SK-N-SH treated with all-trans-retinoic acid at 6 μM for 48 hours (cell line): ENCODE data around the gene LAMA2.

Experiments used
- ARNTL ChIP-seq: fragments of 450-650 bp; formaldehyde crosslinking; IDR thresholded peaks from 2 replicates; pipeline ENCODE4 v1.5.0; 2020; ENCODE audit warnings: low read depth, mild to moderate bottlenecking, moderate library complexity, borderline replicate concordance
- CSDC2 ChIP-seq: fragments of 250-450 bp; sonication (Bioruptor Pico); IDR thresholded peaks from 2 replicates; pipeline ENCODE4 v1.5.0; 2020; ENCODE audit warnings: mild to moderate bottlenecking, moderate library complexity
- ESRRG ChIP-seq: fragments of 250-450 bp; sonication (Bioruptor Pico); IDR thresholded peaks from 2 replicates; pipeline ENCODE4 v1.6.1; 2021; ENCODE audit warnings: mild to moderate bottlenecking
- GLIS3 ChIP-seq: fragments of 250-450 bp; sonication (Bioruptor Pico); IDR thresholded peaks from 2 replicates; pipeline ENCODE4 v1.5.0; 2020; ENCODE audit warnings: mild to moderate bottlenecking, moderate library complexity
- ISL1 ChIP-seq: fragments of 250-450 bp; sonication (Bioruptor Pico); IDR thresholded peaks from 2 replicates; pipeline ENCODE4 v2.1.2; 2022; ENCODE audit warnings: mild to moderate bottlenecking, moderate library complexity
- OSR1 ChIP-seq: fragments of 250-450 bp; sonication (Bioruptor Pico); IDR thresholded peaks from 2 replicates; pipeline ENCODE4 v1.8.0; 2022; ENCODE audit warnings: moderate library complexity, mild to moderate bottlenecking, inconsistent platforms
- RARB ChIP-seq: fragments of 250-450 bp; sonication (Bioruptor Pico); IDR thresholded peaks from 2 replicates; pipeline ENCODE4 v1.8.0; 2021; ENCODE audit warnings: mild to moderate bottlenecking, moderate library complexity
- SNAI2 ChIP-seq: fragments of 250-450 bp; sonication (Bioruptor Pico); IDR thresholded peaks from 2 replicates; pipeline ENCODE4 v1.5.0; 2020; ENCODE audit warnings: mild to moderate bottlenecking, moderate library complexity
- TCF4 ChIP-seq: fragments of 250-450 bp; sonication (Bioruptor Pico); IDR thresholded peaks from 2 replicates; pipeline ENCODE4 v1.8.0; 2021; ENCODE audit warnings: mild to moderate bottlenecking, moderate library complexity, borderline replicate concordance
- TSHZ2 ChIP-seq: fragments of 250-450 bp; sonication (Bioruptor Pico); IDR thresholded peaks from 2 replicates; pipeline ENCODE4 v1.5.0; 2020; ENCODE audit warnings: mild to moderate bottlenecking, moderate library complexity
- ZC3H10 ChIP-seq: fragments of 250-450 bp; sonication (Bioruptor Pico); IDR thresholded peaks from 2 replicates; pipeline ENCODE4 v1.5.1; 2021; ENCODE audit warnings: mild to moderate bottlenecking, moderate library complexity
- ZNF70 ChIP-seq: fragments of 450-650 bp; formaldehyde crosslinking; IDR thresholded peaks from 2 replicates; pipeline ENCODE4 v1.5.0; 2020; ENCODE audit warnings: mild to moderate bottlenecking, moderate library complexity
- TF ChIP-seq, protein P1 (sequence below): fragments of 250-450 bp; sonication (Bioruptor Pico); IDR thresholded peaks from 2 replicates; pipeline ENCODE4 v1.5.1; 2020; ENCODE audit warnings: low read depth, mild to moderate bottlenecking, moderate library complexity
- TF ChIP-seq, protein P2 (sequence below): fragments of 250-450 bp; sonication (Bioruptor Pico); IDR thresholded peaks from 2 replicates; pipeline ENCODE4 v1.5.1; 2021; ENCODE audit warnings: mild to moderate bottlenecking, moderate library complexity

DNA sequence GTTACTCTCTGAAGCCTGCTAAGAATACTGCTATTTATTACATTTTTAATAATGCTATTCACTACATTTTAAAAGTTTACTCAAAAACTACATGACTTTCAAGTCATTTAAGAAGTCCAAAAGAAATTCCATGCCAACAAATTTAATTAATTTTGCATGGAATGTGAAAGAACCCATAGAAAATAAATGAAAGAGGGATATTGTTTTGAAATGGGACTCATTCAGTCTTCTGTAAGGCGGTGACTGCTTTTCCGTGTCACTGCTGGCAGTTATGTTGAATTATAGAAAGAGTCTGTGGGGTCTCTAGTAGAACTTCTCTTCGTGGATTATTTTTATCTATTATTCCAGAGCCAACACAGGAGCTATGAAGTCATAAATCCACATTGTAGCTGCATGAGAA lies 211.2 kb downstream of the LAMA2 start:
- TF ChIP-seq RARB (CRISPR knock-in tag): no peak
- TF ChIP-seq ARNTL (CRISPR knock-in tag): no peak
- no peak for TF ChIP-seq OSR1
- no peak for TF ChIP-seq CSDC2
- TF ChIP-seq, protein P1, sequence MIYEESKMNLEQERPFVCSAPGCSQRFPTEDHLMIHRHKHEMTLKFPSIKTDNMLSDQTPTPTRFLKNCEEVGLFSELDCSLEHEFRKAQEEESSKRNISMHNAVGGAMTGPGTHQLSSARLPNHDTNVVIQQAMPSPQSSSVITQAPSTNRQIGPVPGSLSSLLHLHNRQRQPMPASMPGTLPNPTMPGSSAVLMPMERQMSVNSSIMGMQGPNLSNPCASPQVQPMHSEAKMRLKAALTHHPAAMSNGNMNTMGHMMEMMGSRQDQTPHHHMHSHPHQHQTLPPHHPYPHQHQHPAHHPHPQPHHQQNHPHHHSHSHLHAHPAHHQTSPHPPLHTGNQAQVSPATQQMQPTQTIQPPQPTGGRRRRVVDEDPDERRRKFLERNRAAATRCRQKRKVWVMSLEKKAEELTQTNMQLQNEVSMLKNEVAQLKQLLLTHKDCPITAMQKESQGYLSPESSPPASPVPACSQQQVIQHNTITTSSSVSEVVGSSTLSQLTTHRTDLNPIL: no peak
- TF ChIP-seq ZC3H10 (CRISPR knock-in tag): no peak
- no peak for TF ChIP-seq TSHZ2 (CRISPR knock-in tag)
- no peak for TF ChIP-seq ESRRG (CRISPR knock-in tag)
- no peak for TF ChIP-seq SNAI2 (CRISPR knock-in tag)
- TF ChIP-seq, protein P2, sequence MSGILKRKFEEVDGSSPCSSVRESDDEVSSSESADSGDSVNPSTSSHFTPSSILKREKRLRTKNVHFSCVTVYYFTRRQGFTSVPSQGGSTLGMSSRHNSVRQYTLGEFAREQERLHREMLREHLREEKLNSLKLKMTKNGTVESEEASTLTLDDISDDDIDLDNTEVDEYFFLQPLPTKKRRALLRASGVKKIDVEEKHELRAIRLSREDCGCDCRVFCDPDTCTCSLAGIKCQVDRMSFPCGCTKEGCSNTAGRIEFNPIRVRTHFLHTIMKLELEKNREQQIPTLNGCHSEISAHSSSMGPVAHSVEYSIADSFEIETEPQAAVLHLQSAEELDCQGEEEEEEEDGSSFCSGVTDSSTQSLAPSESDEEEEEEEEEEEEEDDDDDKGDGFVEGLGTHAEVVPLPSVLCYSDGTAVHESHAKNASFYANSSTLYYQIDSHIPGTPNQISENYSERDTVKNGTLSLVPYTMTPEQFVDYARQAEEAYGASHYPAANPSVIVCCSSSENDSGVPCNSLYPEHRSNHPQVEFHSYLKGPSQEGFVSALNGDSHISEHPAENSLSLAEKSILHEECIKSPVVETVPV (CRISPR knock-in tag): no peak
- no peak for TF ChIP-seq ISL1 (CRISPR knock-in tag)
- TF ChIP-seq GLIS3 (CRISPR knock-in tag): no peak
- no peak for TF ChIP-seq TCF4 (CRISPR knock-in tag)
- TF ChIP-seq ZNF70: no peak
